HepG2 (cell line): ENCODE data around the gene CLIC4. TPM values are rescaled to one million over a fixed set of nuclear protein-coding genes. Genes with fewer than 3 reads are reported as not detected.

Experiments
- ARID4A ChIP-seq: sonication (generic); formaldehyde crosslinking; IDR thresholded peaks from 2 replicates; pipeline ENCODE4 v1.5.0; 2020; ENCODE audit warnings: mild to moderate bottlenecking, missing genetic modification reagents, borderline replicate concordance
- EP300 ChIP-seq, 3 experiments: sonication (generic) in 1 of 3; formaldehyde crosslinking in 1 of 3; IDR thresholded peaks; 2 replicates each; pipeline versions ENCODE4 v1.5.1 to v1.6.1; 2011 to 2020; ENCODE audit warnings: low read depth in 2 of 3, low read length in 2 of 3, borderline replicate concordance in 1 of 3, improper control_type of control experiment in 1 of 3, mild to moderate bottlenecking in 1 of 3, missing genetic modification reagents in 1 of 3, moderate library complexity in 1 of 3
- GATAD1 ChIP-seq: IDR thresholded peaks from 2 replicates; pipeline ENCODE4 v1.6.1; 2016; ENCODE audit warnings: missing genetic modification reagents, missing compliant biosample characterization
- JARID2 ChIP-seq: sonication (generic); formaldehyde crosslinking; IDR thresholded peaks from 2 replicates; pipeline ENCODE4 v1.8.1; 2023; ENCODE audit warnings: missing genetic modification reagents, inconsistent platforms; ENCODE audit not compliant: insufficient replicate concordance
- RXRB ChIP-seq: IDR thresholded peaks from 2 replicates; pipeline ENCODE4 v1.6.1; 2016; ENCODE audit warnings: borderline replicate concordance, missing genetic modification reagents, missing compliant biosample characterization
- ZMYM2 ChIP-seq: sonication (generic); formaldehyde crosslinking; IDR thresholded peaks from 2 replicates; pipeline ENCODE4 v1.8.0; 2022; ENCODE audit warnings: mild to moderate bottlenecking, missing genetic modification reagents
- ZNF746 ChIP-seq: sonication (generic); formaldehyde crosslinking; IDR thresholded peaks from 2 replicates; pipeline ENCODE4 v1.8.0; 2022; ENCODE audit warnings: mild to moderate bottlenecking, missing genetic modification reagents
- polyA plus RNA-seq, 8 experiments: library from polyadenylated mRNA; depleted of rRNA in 3 of 8; stranded (reverse) in 7 of 8; unstranded in 1 of 8; fragments of >200 nt; fragmentation: Illumina TruSeq in 4 of 8; extraction: Trizol in 4 of 8; gene quantifications; 2 replicates each; pipeline versions ENCODE4 v1.2.1 to v1.2.3, GENCODE V29; 2011 to 2016; ENCODE audit warnings: low read depth in 4 of 8, missing spikeins in 1 of 8, mixed read lengths in 1 of 8; ENCODE audit not compliant: insufficient read depth in 1 of 8
- total RNA-seq, 5 experiments: library from RNA; depleted of rRNA; stranded (reverse); fragments of >200 nt; fragmentation: Illumina TruSeq; extraction: Trizol; gene quantifications; 2 replicates each; pipeline ENCODE4 v1.2.3, GENCODE V29; 2016; ENCODE audit warnings: low read depth in 1 of 5

The CLIC4 gene
- total and polyA plus RNA-seq, 2 of the 13 experiments (the other 11 are each of a cell fraction or from before 2014, with no cell fraction given) = 23.3 to 77.4 TPM

GRCh38 chr1:24724345-24725208 is 20.7 kb upstream of the CLIC4 start (continued):
- peak; percentile 44 for TF ChIP-seq JARID2
- peak; percentile 73 for TF ChIP-seq GATAD1 (CRISPR knock-in tag)
- no peak for TF ChIP-seq ZMYM2
- TF ChIP-seq EP300 (IDR thresholded peaks at IDR 0.05; ENCODE audit: low read depth in 2 of 2, low read length in 2 of 2) = peak in 1 of 2 experiments; percentile 72; a peak in 1 of 4 replicates
- no peak for TF ChIP-seq EP300 (CRISPR knock-in tag; IDR thresholded peaks at IDR 0.05; ENCODE audit: borderline replicate concordance)
- peak; percentile 55; the same call in 1 of the 2 replicates for TF ChIP-seq ARID4A (CRISPR knock-in tag)
- peak; percentile 6; the same call in 1 of the 2 replicates for TF ChIP-seq RXRB (CRISPR knock-in tag)
- 0 out of 2 replicates have a peak, but pooled peaks have one; percentile 73 for TF ChIP-seq ZNF746 (CRISPR knock-in tag)
- TF ChIP-seq, all 625 proteins: peak for 155
